HCT116 (cell line): Measurements from ENCODE around the gene FOXK2. TPM values are rescaled to one million over a fixed set of nuclear protein-coding genes. Genes with fewer than 3 reads are reported as not detected.

Source experiments
- ATAC-seq: fragments of 200-7000 bp; cut with Tn5 transposase; 2 replicates; pipeline ENCODE4 v1.9.1; 2020; ENCODE audit warnings: mild to moderate bottlenecking, moderate library complexity
- BruUV-seq: library from RNA; stranded (reverse); fragments of 400-500 nt; replicated peaks from 2 replicates; lab custom pipeline; 2021; lab: Mats Ljungman, UMichigan
- CTCF ChIA-PET: fragments of 300-600 bp; sonication (Branson Sonifier 250); formaldehyde crosslinking; loops from one replicate; lab custom pipeline; 2021; ENCODE audit warnings: antibody characterized with exemption; lab: Charles Lee
- POLR2A ChIA-PET: fragments of 300-600, 350-600 bp; sonication (Branson Sonifier 250); formaldehyde crosslinking; loops from one replicate; lab custom pipeline; 2021; ENCODE audit warnings: antibody characterized with exemption; lab: Charles Lee
- RAD21 ChIA-PET, 2 experiments: fragments of 300-600 bp; sonication (Branson Sonifier 250); formaldehyde crosslinking; loops; one replicate each; lab custom pipeline; 2023; ENCODE audit warnings: low total read pairs in 2 of 2; ENCODE audit not compliant: uncharacterized antibody in 2 of 2, unreplicated experiment in 2 of 2, low non-redundant PET in 1 of 2; lab: Charles Lee
- DNase-seq: peaks from one replicate; pipeline ENCODE4 v3.0.0-alpha.2; 2010; ENCODE audit warnings: low read depth, low spot score
- H2AFZ ChIP-seq: fragments of 200-600 bp; shearing (Covaris generic), sonication (generic); 2 replicates; pipeline ENCODE4 v1.6.1; 2017; ENCODE audit warnings: low read depth, mixed run types, mixed read lengths, antibody characterized with exemption, low read length; ENCODE audit not compliant: poor library complexity, severe bottlenecking
- H3K27ac ChIP-seq: 2 replicates; pipeline ENCODE4 v1.5.1; 2012; ENCODE audit warnings: low read depth, low read length
- H3K27me3 ChIP-seq: fragments of 200-600 bp; sonication (generic); 2 replicates; pipeline ENCODE4 v1.6.1; 2016; ENCODE audit warnings: mixed run types, low read length, mixed read lengths; ENCODE audit not compliant: insufficient read depth
- H3K36me3 ChIP-seq, 2 experiments: fragments of 200-500 bp in 1 of 2; fragments of 200-600 bp in 1 of 2; sonication (Bioruptor generic) in 1 of 2; sonication (generic) in 1 of 2; 2 replicates each; pipeline versions ENCODE4 v1.5.1 to v1.6.1; 2014 to 2016; ENCODE audit warnings: low read length in 2 of 2, inconsistent platforms in 1 of 2, mixed read lengths in 1 of 2, mixed run types in 1 of 2; ENCODE audit not compliant: insufficient read depth in 2 of 2, control insufficient read depth in 1 of 2
- H3K4me1 ChIP-seq, 2 experiments: fragments of 200-600 bp in 1 of 2; sonication (generic) in 1 of 2; 2 replicates each; pipeline versions ENCODE4 v1.5.1 to v1.6.1; 2012 to 2017; ENCODE audit warnings: low read length in 2 of 2, inconsistent platforms in 1 of 2, mild to moderate bottlenecking in 1 of 2, mixed read lengths in 1 of 2, mixed run types in 1 of 2, moderate library complexity in 1 of 2; ENCODE audit not compliant: insufficient read depth in 2 of 2, control insufficient read depth in 1 of 2
- H3K4me2 ChIP-seq: fragments of 200-600 bp; sonication (generic); 2 replicates; pipeline ENCODE4 v1.6.1; 2017; ENCODE audit warnings: mixed run types, low read length, mixed read lengths
- H3K4me3 ChIP-seq, 2 experiments: fragments of 200-600 bp in 1 of 2; sonication (generic) in 1 of 2; replicated peaks in 1 of 2; 2 replicates each; pipeline ENCODE4 v1.5.1; 2011 to 2016; ENCODE audit warnings: low read length in 2 of 2, control low read depth in 1 of 2, low read depth in 1 of 2, mild to moderate bottlenecking in 1 of 2, mixed read lengths in 1 of 2, mixed run types in 1 of 2
- H3K79me2 ChIP-seq: fragments of 200-600 bp; sonication (generic); 2 replicates; pipeline ENCODE4 v1.6.1; 2017; ENCODE audit warnings: mild to moderate bottlenecking, mixed run types, low read length, moderate library complexity, mixed read lengths; ENCODE audit not compliant: insufficient read depth
- H3K9ac ChIP-seq: fragments of 200-600 bp; sonication (generic); 2 replicates; pipeline ENCODE4 v1.6.1; 2016; ENCODE audit warnings: low read length, mixed read lengths
- H3K9me2 ChIP-seq: fragments of 200-600 bp; sonication (generic), shearing (Covaris generic); 2 replicates; pipeline ENCODE4 v1.6.1; 2017; ENCODE audit warnings: mixed run types, mild to moderate bottlenecking, moderate library complexity; ENCODE audit not compliant: insufficient read depth
- H3K9me3 ChIP-seq, 2 experiments: fragments of 200-500 bp in 1 of 2; fragments of 200-600 bp in 1 of 2; sonication (Bioruptor generic) in 1 of 2; sonication (generic) in 1 of 2; 2 replicates each; pipeline ENCODE4 v1.6.1; 2014 to 2017; ENCODE audit warnings: low read length in 2 of 2, mixed read lengths in 2 of 2, inconsistent platforms in 1 of 2, low read depth in 1 of 2, mild to moderate bottlenecking in 1 of 2, mixed run types in 1 of 2, moderate library complexity in 1 of 2; ENCODE audit not compliant: control insufficient read depth in 1 of 2, insufficient read depth in 1 of 2
- H4K20me1 ChIP-seq: fragments of 200-600 bp; sonication (generic), shearing (Covaris generic); 2 replicates; pipeline ENCODE4 v1.6.1; 2017; ENCODE audit warnings: mixed run types, mild to moderate bottlenecking, moderate library complexity; ENCODE audit not compliant: insufficient read depth
- CEBPB ChIP-seq: IDR thresholded peaks from 2 replicates; pipeline ENCODE4 v1.6.1; 2012; ENCODE audit warnings: low read depth
- CTCF ChIP-seq, 3 experiments: fragments of 200-600 bp in 1 of 3; sonication (generic) in 1 of 3; IDR thresholded peaks in 2 of 3; conservative IDR thresholded peaks in 1 of 3; 2 replicates each; pipeline ENCODE4 v1.5.1; 2012 to 2017; ENCODE audit warnings: low read depth in 2 of 3, low read length in 2 of 3, antibody characterized with exemption in 1 of 3, borderline replicate concordance in 1 of 3, control low read depth in 1 of 3, mild to moderate bottlenecking in 1 of 3, mixed read lengths in 1 of 3, mixed run types in 1 of 3, moderate library complexity in 1 of 3; ENCODE audit not compliant: insufficient read depth in 1 of 3
- EGR1 ChIP-seq: IDR thresholded peaks from 2 replicates; pipeline ENCODE4 v1.6.1; 2012; ENCODE audit warnings: low read depth
- ELF1 ChIP-seq: IDR thresholded peaks from 2 replicates; pipeline ENCODE4 v1.6.1; 2012; ENCODE audit warnings: low read depth, borderline replicate concordance
- EZH2 ChIP-seq: fragments of 200-600 bp; sonication (generic); IDR thresholded peaks from 2 replicates; pipeline ENCODE4 v1.6.1; 2017; ENCODE audit warnings: antibody characterized with exemption, mixed run types
- EZH2phosphoT487 ChIP-seq: fragments of 200-600 bp; IDR thresholded peaks from 2 replicates; pipeline ENCODE4 v1.6.1; 2018; ENCODE audit warnings: antibody characterized with exemption, borderline replicate concordance
- FOSL1 ChIP-seq: IDR thresholded peaks from 2 replicates; pipeline ENCODE4 v1.6.1; 2012; ENCODE audit warnings: low read depth
- JUND ChIP-seq: IDR thresholded peaks from 2 replicates; pipeline ENCODE4 v1.6.1; 2012
- MAX ChIP-seq: IDR thresholded peaks from 2 replicates; pipeline ENCODE4 v1.6.1; 2012
- POLR2A ChIP-seq: IDR thresholded peaks from 2 replicates; pipeline ENCODE4 v1.7.0; 2011; ENCODE audit warnings: borderline replicate concordance; ENCODE audit not compliant: insufficient read depth, insufficient read length; ENCODE audit errors: extremely low read depth
- POLR2AphosphoS5 ChIP-seq: IDR thresholded peaks from 2 replicates; pipeline ENCODE4 v1.6.1; 2011; ENCODE audit warnings: mild to moderate bottlenecking, low read depth, low read length, moderate library complexity
- RAD21 ChIP-seq: IDR thresholded peaks from 2 replicates; pipeline ENCODE4 v1.6.1; 2012; ENCODE audit warnings: low read depth, mild to moderate bottlenecking
- REST ChIP-seq: IDR thresholded peaks from 2 replicates; pipeline ENCODE4 v1.6.1; 2012; ENCODE audit warnings: low read depth
- SIN3A ChIP-seq: IDR thresholded peaks from 2 replicates; pipeline ENCODE4 v1.6.1; 2012; ENCODE audit warnings: low read depth
- SP1 ChIP-seq: IDR thresholded peaks from 2 replicates; pipeline ENCODE4 v1.6.1; 2012; ENCODE audit warnings: low read depth
- TCF7L2 ChIP-seq: IDR thresholded peaks from 2 replicates; pipeline ENCODE4 v1.7.0; 2011; ENCODE audit warnings: borderline replicate concordance, inconsistent platforms; ENCODE audit not compliant: insufficient read depth, insufficient read length; ENCODE audit errors: extremely low read depth
- YY1 ChIP-seq: IDR thresholded peaks from 2 replicates; pipeline ENCODE4 v1.6.1; 2011; ENCODE audit warnings: low read length, low read depth, moderate library complexity, mild to moderate bottlenecking; ENCODE audit not compliant: insufficient replicate concordance; ENCODE audit errors: extremely low read depth
- ZFX ChIP-seq: fragments of 450-650 bp; IDR thresholded peaks from 2 replicates; pipeline ENCODE4 v1.6.1; 2017
- ZNF274 ChIP-seq: fragments of 200-500 bp; sonication (Bioruptor generic); IDR thresholded peaks from 2 replicates; pipeline ENCODE4 v1.6.1; 2014; ENCODE audit warnings: mild to moderate bottlenecking, low read depth, low read length, inconsistent platforms
- intact Hi-C: fragments of 100-400 bp; cut with micrococcal nuclease; formaldehyde crosslinking; loops from 2 replicates; pipeline ENCODE4 v1.10.0; 2022
- total RNA-seq: library from RNA; stranded (reverse); gene quantifications from one replicate; pipeline ENCODE4 v1.2.1, GENCODE V29; 2021; ENCODE audit not compliant: unreplicated experiment

FOXK2 gene
- total RNA-seq, 1 experiment from 2014 or later: 122 TPM

- Histone ChIP-seq H3K4me3 (no peak overlapping the region), H3K27me3 (no peaks in the 10 kb centered on the region)
- no TSS peak for BruUV-seq
- TF ChIP-seq SIN3A (no peak), RAD21 (no peak), REST (no peak), SP1 (no peak), EZH2phosphoT487 (no peak), ZFX (no peak), ELF1 (no peak), POLR2A (no peak), CEBPB (no peak), EGR1 (no peak), JUND (no peak), YY1 (no peak), CTCF (IDR thresholded peaks at IDR 0.05 in 2 of 3, conservative IDR thresholded peaks at IDR 0.05 in 1 of 3; ENCODE audit: borderline replicate concordance in 1 of 3, insufficient read depth in 1 of 3, low read depth in 2 of 3, low read length in 2 of 3) (no peak), TCF7L2 (no peak), ZNF274 (no peak), POLR2AphosphoS5 (no peak), FOSL1 (no peak), EZH2 (no peak), MAX (no peak)
- TF ChIP-seq, all 23 proteins: peak for 0
- ChIA-PET RAD21 (no interaction called here), POLR2A (no interaction called here), CTCF (no interaction called here)
- intact Hi-C loops: no loop called here
- Histone ChIP-seq H3K4me1 (peaks cover 11 to 27% of the 10 kb centered on the region in 2 experiments), H3K9me2 (no peaks in the 10 kb centered on the region), H3K9ac (no peak overlapping the region), H3K27ac (no peak overlapping the region), H3K4me2 (no peak overlapping the region), H2AFZ (no peak overlapping the region), H4K20me1 (peaks cover 12% of the 10 kb centered on the region; the same call in 1 of the 2 replicates), H3K9me3 (no peaks in the 10 kb centered on the region), H3K79me2 (peaks cover 25% of the 10 kb centered on the region), H3K36me3 (no peaks in the 10 kb centered on the region)
- DNase-seq (no peak), ATAC-seq (no peak)
Observed at GRCh38 chr17:82650723-82651122, 131.2 kb downstream of the FOXK2 start.
